SU-DHL-6 (cell line): ENCODE measurements around the gene JAK3.
"Not testable (repeated sequence)": the region's sequence is repeated elsewhere in the genome, so short reads cannot be mapped to it uniquely, and the experiment has no call there.

ENCODE experiments used
- H2AFZ ChIP-seq: fragments of 200-600 bp; sonication (generic); 2 replicates; pipeline ENCODE4 v1.6.1; 2014; ENCODE audit warnings: low read depth, mild to moderate bottlenecking, moderate library complexity, mixed read lengths, antibody characterized with exemption, low read length; ENCODE audit not compliant: severe bottlenecking
- H3F3A ChIP-seq: fragments of 200-600 bp; shearing (Covaris generic); 2 replicates; pipeline ENCODE4 v1.6.0; 2016; ENCODE audit warnings: antibody characterized with exemption, mild to moderate bottlenecking; ENCODE audit not compliant: insufficient read depth
- H3K27ac ChIP-seq: fragments of 200-600 bp; sonication (generic); 2 replicates; pipeline ENCODE4 v1.5.1; 2016; ENCODE audit warnings: low read depth, mild to moderate bottlenecking, low read length, moderate library complexity, mixed read lengths
- H3K27me3 ChIP-seq: fragments of 200-600 bp; sonication (generic), shearing (Covaris generic); 2 replicates; pipeline ENCODE4 v1.6.0; 2014; ENCODE audit warnings: mild to moderate bottlenecking, low read length
- H3K36me3 ChIP-seq: fragments of 200-600 bp; sonication (generic); 2 replicates; pipeline ENCODE4 v1.6.1; 2014; ENCODE audit warnings: mild to moderate bottlenecking, low read length, mixed read lengths
- H3K4me2 ChIP-seq: fragments of 300-600, 200-600 bp; shearing (Covaris generic), sonication (generic); 2 replicates; pipeline ENCODE4 v1.6.0; 2014; ENCODE audit warnings: low read length, low read depth, mild to moderate bottlenecking; ENCODE audit not compliant: poor library complexity, severe bottlenecking
- H3K4me3 ChIP-seq: fragments of 200-600 bp; sonication (generic); 2 replicates; pipeline ENCODE4 v1.5.1; 2014; ENCODE audit warnings: antibody characterized with exemption, low read length, mild to moderate bottlenecking, mixed read lengths; ENCODE audit not compliant: insufficient read depth, poor library complexity, severe bottlenecking
- H3K79me2 ChIP-seq: fragments of 200-600 bp; sonication (generic); 2 replicates; pipeline ENCODE4 v1.6.1; 2014; ENCODE audit warnings: mild to moderate bottlenecking, low read length, moderate library complexity; ENCODE audit not compliant: insufficient read depth
- H3K9ac ChIP-seq: fragments of 200-600 bp; sonication (generic); 2 replicates; pipeline ENCODE4 v1.7.0; 2014; ENCODE audit warnings: mild to moderate bottlenecking, low read length
- H3K9me2 ChIP-seq: fragments of 200-600 bp; sonication (generic); replicated peaks from 2 replicates; pipeline ENCODE4 v1.6.1; 2014; ENCODE audit warnings: low read length; ENCODE audit not compliant: insufficient read depth
- H3K9me3 ChIP-seq: fragments of 200-600 bp; sonication (generic); 2 replicates; pipeline ENCODE4 v1.6.1; 2014; ENCODE audit warnings: low read length, mixed read lengths; ENCODE audit not compliant: insufficient read depth
- H4K20me1 ChIP-seq: fragments of 200-600 bp; sonication (generic); 2 replicates; pipeline ENCODE4 v1.6.1; 2014; ENCODE audit warnings: low read depth, mild to moderate bottlenecking, antibody characterized with exemption, low read length, moderate library complexity, mixed read lengths
- CTCF ChIP-seq: fragments of 200-600 bp; sonication (generic); IDR thresholded peaks from one replicate; pipeline ENCODE4 v1.5.1; 2017; ENCODE audit warnings: antibody characterized with exemption, mild to moderate bottlenecking, low read length, moderate library complexity; ENCODE audit not compliant: insufficient read depth, poor library complexity, severe bottlenecking
- EZH2phosphoT487 ChIP-seq: fragments of 200-600 bp; sonication (generic), shearing (Covaris generic); conservative IDR thresholded peaks from 2 replicates; pipeline ENCODE4 v1.6.1; 2018; ENCODE audit warnings: mild to moderate bottlenecking, antibody characterized with exemption, low read length, moderate library complexity, mixed read lengths

The JAK3 gene

GRCh38 chr19:17888260-17888659 is 40.5 kb upstream of the JAK3 start:
- H3K27me3 ChIP-seq: no peaks in the 10 kb centered on the region
- no peak overlapping the region for H2AFZ ChIP-seq
- peaks cover 6% of the 10 kb centered on the region; the same call in 1 of the 2 replicates for H3F3A ChIP-seq
- no peaks in the 10 kb centered on the region for H3K9me2 ChIP-seq
- H3K4me3 ChIP-seq: no peak overlapping the region
- TF ChIP-seq EZH2phosphoT487 (no peak), CTCF (no peak)
- no peaks in the 10 kb centered on the region for H3K36me3 ChIP-seq
- no peak overlapping the region for H3K4me2 ChIP-seq
- no peaks in the 10 kb centered on the region for H3K79me2 ChIP-seq
- no peak overlapping the region for H3K27ac ChIP-seq
- H3K9ac ChIP-seq: no peak overlapping the region
- H3K9me3 ChIP-seq: no peaks in the 10 kb centered on the region
- no peaks in the 10 kb centered on the region for H4K20me1 ChIP-seq

GRCh38 chr19:17887221-17887620 is 39.4 kb upstream of the JAK3 start:
- not testable (repeated sequence) for H3K27me3 ChIP-seq, H3K4me3 ChIP-seq

GRCh38 chr19:17886515-17886914 is 38.7 kb upstream of the JAK3 start:
- peaks cover 6% of the 10 kb centered on the region; the same call in 1 of the 2 replicates for H3F3A ChIP-seq
- no peak overlapping the region for H3K9ac ChIP-seq
- no peaks in the 10 kb centered on the region for H3K9me3 ChIP-seq
- H3K79me2 ChIP-seq: no peaks in the 10 kb centered on the region
- no peaks in the 10 kb centered on the region for H3K36me3 ChIP-seq
- H3K27me3 ChIP-seq: no peaks in the 10 kb centered on the region
- H4K20me1 ChIP-seq: no peaks in the 10 kb centered on the region
- H3K27ac ChIP-seq: no peak overlapping the region
- H3K4me3 ChIP-seq: no peak overlapping the region
- H3K9me2 ChIP-seq: no peaks in the 10 kb centered on the region
- no peak overlapping the region for H2AFZ ChIP-seq
- H3K4me2 ChIP-seq: no peak overlapping the region
- TF ChIP-seq CTCF (no peak), EZH2phosphoT487 (no peak)

More at GRCh38 chr19:17887221-17887620, 39.4 kb upstream of the JAK3 start:
- not testable (repeated sequence) for H2AFZ ChIP-seq, H3K79me2 ChIP-seq, H3K9me2 ChIP-seq, H3K9ac ChIP-seq, H3F3A ChIP-seq, H3K36me3 ChIP-seq, H3K9me3 ChIP-seq, H3K4me2 ChIP-seq, H3K27ac ChIP-seq, H4K20me1 ChIP-seq

GRCh38 chr19:17883627-17884410 is 36.0 kb upstream of the JAK3 start:
- no peak overlapping the region for H3K4me3 ChIP-seq
- TF ChIP-seq CTCF: no peak
- no peak for TF ChIP-seq EZH2phosphoT487
- H3K9me2 ChIP-seq: no peaks in the 10 kb centered on the region
- no peak overlapping the region for H3K27ac ChIP-seq
- H3K27me3 ChIP-seq: no peaks in the 10 kb centered on the region
- H3K4me2 ChIP-seq: peak overlapping the region; percentile 15
- H3K36me3 ChIP-seq: no peaks in the 10 kb centered on the region
- no peak overlapping the region for H2AFZ ChIP-seq
- H3K79me2 ChIP-seq: no peaks in the 10 kb centered on the region
- no peaks in the 10 kb centered on the region for H4K20me1 ChIP-seq
- peaks cover 6% of the 10 kb centered on the region; the same call in 1 of the 2 replicates for H3F3A ChIP-seq
- H3K9me3 ChIP-seq: no peaks in the 10 kb centered on the region
- H3K9ac ChIP-seq: no peak overlapping the region
